ENCODE measurements around the gene ARGLU1.

- TF ChIP-seq POLR2AphosphoS5 (IDR thresholded peaks at IDR 0.05; ENCODE audit: low read depth) (no peak), REST (IDR thresholded peaks at IDR 0.05; ENCODE audit: insufficient replicate concordance, low read depth) (no peak)
These were observed 41.2 kb upstream of the ARGLU1 start for GRCh38 chr13:106609116-106609515.

Measured in HL-60 (cell line).